ENCODE results near the gene TMEM134. TPM values are rescaled to one million over a fixed set of nuclear protein-coding genes. Genes with fewer than 3 reads are reported as not detected.

Gene TMEM134
- polyA plus RNA-seq, 4 donors: 70.3 to 119 (median 71.2) TPM

DNA sequence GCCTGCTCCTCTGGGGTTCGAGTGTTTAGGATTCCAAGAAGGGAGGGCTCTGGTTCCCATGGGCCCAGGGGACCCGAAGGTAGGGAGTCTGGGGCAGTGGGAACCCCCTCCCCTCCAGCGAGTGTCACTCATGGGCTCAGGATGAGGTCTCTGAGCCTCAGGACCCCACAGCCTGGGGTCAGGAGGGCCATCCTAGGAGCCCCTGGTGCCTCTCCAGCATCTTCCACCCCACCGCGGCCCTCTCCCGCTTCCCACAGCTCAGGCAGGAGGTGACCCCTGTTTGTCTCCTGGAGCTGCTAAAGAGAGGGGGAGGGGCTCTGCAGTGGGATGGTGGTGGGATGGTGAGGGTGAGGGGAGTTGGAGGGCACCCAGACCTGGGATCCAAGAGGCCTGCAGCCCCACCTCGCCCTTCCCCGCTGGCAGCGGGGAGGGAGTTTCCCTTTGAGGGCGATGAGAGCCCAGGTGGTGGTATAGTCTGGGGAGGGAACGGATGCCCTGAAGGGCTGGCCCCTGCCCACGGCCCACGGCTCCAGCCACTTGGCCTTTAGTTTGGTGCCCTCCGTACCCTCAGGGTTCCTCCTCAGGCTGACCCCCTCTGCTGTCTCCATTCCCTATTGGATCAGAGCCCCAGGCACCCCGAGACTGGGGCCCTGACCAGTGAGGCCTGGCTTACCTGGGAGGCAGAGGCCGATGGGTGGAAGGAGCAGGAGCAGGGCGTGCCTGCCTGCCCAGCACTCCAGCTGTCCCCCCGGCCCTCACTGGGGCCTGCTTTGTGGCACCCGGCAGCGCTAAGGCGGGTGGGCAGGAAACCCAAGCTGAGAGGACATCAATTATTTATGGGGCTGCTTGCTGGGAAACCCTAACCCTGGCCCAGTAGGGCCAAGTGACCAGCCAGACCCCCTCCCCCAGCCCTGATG lies 15.0 kb downstream of the TMEM134 start:
- H3K27ac ChIP-seq (ENCODE audit: low read depth in 1 of 3, low read length in 2 of 3): no peak overlapping the region
- peaks cover 0 to 2% (median 0%) of the 10 kb centered on the region in 3 donors for H3K36me3 ChIP-seq (ENCODE audit: control insufficient read depth in 3 of 3, insufficient read depth in 2 of 3, low read depth in 1 of 3, low read length in 3 of 3)
- H3K9me3 ChIP-seq (ENCODE audit: control insufficient read depth in 2 of 2, insufficient read depth in 1 of 2, low read depth in 1 of 2, low read length in 1 of 2): no peaks in the 10 kb centered on the region
- FAIRE-seq: no peak
- H3K27me3 ChIP-seq (ENCODE audit: control insufficient read depth in 3 of 3, insufficient read depth in 3 of 3, low read length in 3 of 3): peaks cover 0 to 3% (median 0%) of the 10 kb centered on the region in 3 donors
- WGBS, 3 donors: 92% methylated on average over 21 of the region's 21 CpGs
- no peak overlapping the region for H3K4me3 ChIP-seq (ENCODE audit: low read depth in 1 of 3, low read length in 3 of 3)
- no peak for DNase-seq
- no peaks in the 10 kb centered on the region for H3K4me1 ChIP-seq (ENCODE audit: control insufficient read depth in 3 of 3, insufficient read depth in 2 of 3, low read depth in 1 of 3, low read length in 2 of 3)

DNA sequence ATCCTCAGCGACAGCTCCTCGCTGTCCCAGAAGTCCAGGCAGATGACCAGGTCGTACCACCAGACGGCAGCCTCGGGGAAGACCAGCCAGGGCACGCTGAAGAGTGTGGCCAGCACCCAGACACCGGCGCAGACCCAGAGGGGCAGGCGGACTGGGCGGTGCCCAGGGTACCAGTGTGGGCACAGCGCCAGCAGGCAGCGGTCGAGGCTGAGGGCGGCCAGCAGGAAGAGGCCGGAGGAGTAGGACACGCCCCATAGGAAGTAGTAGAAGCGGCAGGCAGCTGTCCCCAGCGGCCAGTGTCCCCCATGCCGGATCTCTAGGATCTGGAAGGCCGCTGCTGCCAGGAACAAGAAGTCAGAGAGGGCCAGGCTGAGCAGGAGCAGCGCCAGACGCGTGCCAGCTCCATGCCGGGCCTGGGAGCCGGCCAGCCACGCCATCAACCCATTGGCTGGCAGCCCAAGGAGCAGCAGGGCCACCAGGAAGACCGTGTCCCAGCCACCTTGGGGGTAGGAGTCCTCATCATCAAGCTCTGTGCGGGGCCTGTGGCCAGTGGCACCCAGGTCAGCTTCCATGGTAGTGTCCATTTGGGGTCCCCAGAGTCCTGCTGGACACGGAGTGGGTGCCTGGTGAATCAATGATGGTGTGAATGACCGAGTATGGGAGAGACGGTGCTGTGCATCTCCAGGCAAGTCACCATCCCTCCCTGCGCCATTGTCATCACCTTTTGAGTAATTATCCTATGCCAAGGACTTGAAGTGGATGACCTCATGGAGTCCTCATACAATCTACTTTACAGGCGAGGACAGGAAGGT lies 16.7 kb downstream of the TMEM134 start, which contains the start of gene GPR152:
Gene GPR152, minus strand, starts transcription at position 589 of the 812 bp plus-strand sequence. Its CDS starts 5 bp downstream, at position 584.
- Histone ChIP-seq H3K36me3 (ENCODE audit: control insufficient read depth in 3 of 3, insufficient read depth in 2 of 3, low read depth in 1 of 3, low read length in 3 of 3) (no peaks in the 10 kb centered on the region), H3K27me3 (ENCODE audit: control insufficient read depth in 3 of 3, insufficient read depth in 3 of 3, low read length in 3 of 3) (peaks cover 0 to 3% (median 0%) of the 10 kb centered on the region in 3 donors), H3K4me1 (ENCODE audit: control insufficient read depth in 3 of 3, insufficient read depth in 2 of 3, low read depth in 1 of 3, low read length in 2 of 3) (no peaks in the 10 kb centered on the region), H3K9me3 (ENCODE audit: control insufficient read depth in 2 of 2, insufficient read depth in 1 of 2, low read depth in 1 of 2, low read length in 1 of 2) (no peaks in the 10 kb centered on the region), H3K27ac (ENCODE audit: low read depth in 1 of 3, low read length in 2 of 3) (no peak within 1 kb of the TSS), H3K4me3 (ENCODE audit: low read depth in 1 of 3, low read length in 3 of 3) (no peak within 1 kb of the TSS)
- FAIRE-seq (no peak), DNase-seq (no peak)
- 82 to 84% (median 83%) methylated on average over 33 of the region's 33 CpGs for WGBS, 3 donors

DNA sequence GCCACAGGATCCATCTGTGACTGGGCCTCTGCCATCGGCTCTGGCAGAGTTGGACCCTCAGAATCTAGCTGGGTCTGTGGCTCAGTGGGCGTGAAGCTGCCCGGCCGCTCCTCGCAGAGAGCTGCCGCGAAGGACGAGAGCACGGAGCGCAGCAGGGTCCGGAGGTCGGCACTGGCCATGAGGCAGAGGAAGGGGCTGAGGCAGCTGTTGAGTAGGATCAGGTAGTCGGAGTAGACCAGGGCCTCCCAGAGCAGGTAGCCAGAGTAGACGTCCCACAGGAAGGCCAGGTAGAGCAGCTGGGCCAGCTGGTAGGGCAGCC lies 17.4 kb downstream of the TMEM134 start:
- FAIRE-seq (no peak), DNase-seq (no peak)
- H3K4me3 ChIP-seq (ENCODE audit: low read depth in 1 of 3, low read length in 3 of 3): no peak overlapping the region
- H3K27me3 ChIP-seq (ENCODE audit: control insufficient read depth in 3 of 3, insufficient read depth in 3 of 3, low read length in 3 of 3): peaks cover 0 to 3% (median 0%) of the 10 kb centered on the region in 3 donors
- no peaks in the 10 kb centered on the region for H3K36me3 ChIP-seq (ENCODE audit: control insufficient read depth in 3 of 3, insufficient read depth in 2 of 3, low read depth in 1 of 3, low read length in 3 of 3)
- H3K9me3 ChIP-seq (ENCODE audit: control insufficient read depth in 2 of 2, insufficient read depth in 1 of 2, low read depth in 1 of 2, low read length in 1 of 2): no peaks in the 10 kb centered on the region
- no peaks in the 10 kb centered on the region for H3K4me1 ChIP-seq (ENCODE audit: control insufficient read depth in 3 of 3, insufficient read depth in 2 of 3, low read depth in 1 of 3, low read length in 2 of 3)
- no peak overlapping the region for H3K27ac ChIP-seq (ENCODE audit: low read depth in 1 of 3, low read length in 2 of 3)
- 90 to 94% (median 92%) methylated on average over 14 of the region's 14 CpGs for WGBS, 3 donors

DNA sequence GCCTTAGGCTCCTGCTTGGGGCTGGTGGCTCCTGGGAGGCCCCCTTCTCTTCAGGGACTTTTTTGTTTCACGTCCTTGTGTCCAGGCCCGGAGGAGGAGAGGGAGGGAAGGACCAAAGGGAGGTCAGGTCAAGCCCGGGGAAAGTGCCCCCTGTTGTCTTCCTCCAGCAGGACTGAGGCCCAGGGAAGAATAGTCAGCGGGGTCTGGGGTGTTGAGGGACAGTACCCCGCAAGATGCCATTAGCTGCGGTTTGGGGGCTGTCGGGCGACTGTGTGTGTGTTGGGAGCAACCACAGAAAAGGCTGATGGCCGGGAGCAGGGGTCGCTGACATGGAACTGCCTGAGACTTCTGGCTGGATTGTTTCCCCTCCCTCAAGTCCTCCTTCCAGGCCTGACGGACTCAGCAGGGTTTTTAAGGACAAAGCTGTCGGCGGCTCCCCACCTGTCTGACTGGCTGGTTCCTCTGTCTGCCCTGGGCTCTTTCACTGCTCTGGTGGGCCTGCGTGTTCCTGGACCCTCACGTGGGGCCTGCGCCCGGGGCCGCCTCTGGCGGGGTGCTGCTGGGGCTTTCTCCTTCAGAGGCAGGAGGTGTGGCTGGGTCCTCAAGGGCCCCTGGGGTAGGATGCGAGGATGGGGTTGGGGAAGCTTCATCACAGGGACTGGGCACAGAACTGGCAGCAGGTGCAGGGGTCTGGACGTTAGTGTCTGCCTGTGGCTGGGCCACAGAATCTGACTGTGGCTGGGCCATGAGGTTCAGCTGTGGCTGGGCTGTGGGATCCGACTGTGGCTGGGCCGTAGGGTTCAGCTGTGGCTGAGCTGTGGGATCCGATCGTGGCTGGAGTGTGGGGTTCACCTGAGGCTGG lies 18.0 kb downstream of the TMEM134 start:
- no peak for FAIRE-seq

DNA sequence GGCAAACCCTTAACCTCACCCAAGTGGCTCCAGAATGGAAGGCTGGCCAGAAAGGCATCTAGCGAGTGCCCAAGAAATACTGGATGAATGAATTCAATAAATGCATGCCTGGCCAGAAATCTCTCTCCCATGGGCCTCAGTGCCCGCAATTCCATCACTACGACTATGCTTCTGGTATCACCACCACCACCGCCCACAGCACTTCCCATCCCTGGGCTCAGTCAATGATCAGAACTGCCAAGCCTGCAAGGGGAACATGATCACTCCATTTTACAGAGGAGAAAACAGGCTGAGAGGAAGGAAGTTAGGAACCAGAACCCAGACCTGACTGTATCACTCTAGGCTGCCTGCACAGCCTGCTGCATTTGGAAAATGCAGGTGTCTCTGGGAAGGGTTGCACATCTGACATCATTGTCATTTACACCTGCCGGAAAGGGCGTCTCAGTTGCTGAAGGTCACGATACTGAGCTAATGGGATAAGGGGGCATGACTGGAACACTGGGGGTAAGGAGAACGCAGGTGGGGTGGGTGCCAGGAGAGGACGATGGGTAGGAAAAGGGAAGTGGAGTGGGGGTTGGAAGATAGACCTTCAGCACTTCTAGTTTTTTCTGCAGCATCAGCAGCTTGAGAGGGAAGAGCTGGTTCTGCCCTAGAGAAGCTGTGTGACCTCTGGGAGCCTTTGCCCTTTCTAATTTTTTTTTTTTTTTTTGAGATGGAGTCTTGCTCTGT lies 19.8 kb downstream of the TMEM134 start:
- Histone ChIP-seq H3K4me1 (ENCODE audit: control insufficient read depth in 3 of 3, insufficient read depth in 2 of 3, low read depth in 1 of 3, low read length in 2 of 3) (peaks cover 0 to 4% (median 2%) of the 10 kb centered on the region in 3 donors), H3K27ac (ENCODE audit: low read depth in 1 of 3, low read length in 2 of 3) (peak overlapping the region in 1 of 3 donors; percentile 1), H3K36me3 (ENCODE audit: control insufficient read depth in 3 of 3, insufficient read depth in 2 of 3, low read depth in 1 of 3, low read length in 3 of 3) (peaks cover 0 to 2% (median 0%) of the 10 kb centered on the region in 3 donors), H3K4me3 (ENCODE audit: low read depth in 1 of 3, low read length in 3 of 3) (no peak overlapping the region), H3K9me3 (ENCODE audit: control insufficient read depth in 2 of 2, insufficient read depth in 1 of 2, low read depth in 1 of 2, low read length in 1 of 2) (no peaks in the 10 kb centered on the region), H3K27me3 (ENCODE audit: control insufficient read depth in 3 of 3, insufficient read depth in 3 of 3, low read length in 3 of 3) (no peaks in the 10 kb centered on the region)
- no peak for DNase-seq
- FAIRE-seq: no peak
- WGBS, 3 donors: 45 to 58% (median 49%) methylated on average over 9 of the region's 9 CpGs

More for the DNA sequence above, 18.0 kb downstream of the TMEM134 start:
- H3K27ac ChIP-seq (ENCODE audit: low read depth in 1 of 3, low read length in 2 of 3): no peak overlapping the region
- no peaks in the 10 kb centered on the region for H3K36me3 ChIP-seq (ENCODE audit: control insufficient read depth in 3 of 3, insufficient read depth in 2 of 3, low read depth in 1 of 3, low read length in 3 of 3)
- no peaks in the 10 kb centered on the region for H3K9me3 ChIP-seq (ENCODE audit: control insufficient read depth in 2 of 2, insufficient read depth in 1 of 2, low read depth in 1 of 2, low read length in 1 of 2)
- no peaks in the 10 kb centered on the region for H3K27me3 ChIP-seq (ENCODE audit: control insufficient read depth in 3 of 3, insufficient read depth in 3 of 3, low read length in 3 of 3)
- DNase-seq: no peak
- no peaks in the 10 kb centered on the region for H3K4me1 ChIP-seq (ENCODE audit: control insufficient read depth in 3 of 3, insufficient read depth in 2 of 3, low read depth in 1 of 3, low read length in 2 of 3)
- no peak overlapping the region for H3K4me3 ChIP-seq (ENCODE audit: low read depth in 1 of 3, low read length in 3 of 3)
- WGBS, 3 donors: 89 to 95% (median 90%) methylated on average over 25 of the region's 25 CpGs

DNA sequence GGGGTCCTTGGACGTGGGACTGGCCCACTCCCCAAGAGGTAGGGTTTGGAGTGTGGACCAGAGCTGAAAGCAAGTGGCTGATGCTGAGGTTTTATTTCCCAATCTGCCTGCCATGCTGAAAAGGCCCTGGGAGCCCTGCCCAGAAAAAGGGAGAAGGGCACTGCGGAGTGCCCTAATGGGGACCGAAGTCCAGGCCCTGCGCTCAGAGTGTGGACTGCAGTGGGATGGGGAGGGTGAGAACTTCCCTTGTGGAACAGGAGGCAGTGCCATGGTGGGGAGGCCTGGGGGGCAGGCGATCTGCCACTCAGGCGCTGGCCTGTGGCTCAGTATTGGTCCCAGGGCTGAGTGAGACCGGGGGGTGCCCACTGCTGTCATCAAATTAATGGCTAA lies 20.8 kb downstream of the TMEM134 start:
- Histone ChIP-seq H3K27ac (ENCODE audit: low read depth in 1 of 3, low read length in 2 of 3) (no peak overlapping the region), H3K36me3 (ENCODE audit: control insufficient read depth in 3 of 3, insufficient read depth in 2 of 3, low read depth in 1 of 3, low read length in 3 of 3) (peaks cover 0 to 2% (median 0%) of the 10 kb centered on the region in 3 donors), H3K9me3 (ENCODE audit: control insufficient read depth in 2 of 2, insufficient read depth in 1 of 2, low read depth in 1 of 2, low read length in 1 of 2) (no peaks in the 10 kb centered on the region), H3K4me3 (ENCODE audit: low read depth in 1 of 3, low read length in 3 of 3) (no peak overlapping the region), H3K27me3 (ENCODE audit: control insufficient read depth in 3 of 3, insufficient read depth in 3 of 3, low read length in 3 of 3) (no peaks in the 10 kb centered on the region), H3K4me1 (ENCODE audit: control insufficient read depth in 3 of 3, insufficient read depth in 2 of 3, low read depth in 1 of 3, low read length in 2 of 3) (peaks cover 0 to 5% (median 2%) of the 10 kb centered on the region in 3 donors)
- 36 to 83% (median 55%) methylated on average over 7 of the region's 7 CpGs for WGBS, 3 donors
- DNase-seq (peak in 1 of 2 donors; percentile 69), FAIRE-seq (no peak)

DNA sequence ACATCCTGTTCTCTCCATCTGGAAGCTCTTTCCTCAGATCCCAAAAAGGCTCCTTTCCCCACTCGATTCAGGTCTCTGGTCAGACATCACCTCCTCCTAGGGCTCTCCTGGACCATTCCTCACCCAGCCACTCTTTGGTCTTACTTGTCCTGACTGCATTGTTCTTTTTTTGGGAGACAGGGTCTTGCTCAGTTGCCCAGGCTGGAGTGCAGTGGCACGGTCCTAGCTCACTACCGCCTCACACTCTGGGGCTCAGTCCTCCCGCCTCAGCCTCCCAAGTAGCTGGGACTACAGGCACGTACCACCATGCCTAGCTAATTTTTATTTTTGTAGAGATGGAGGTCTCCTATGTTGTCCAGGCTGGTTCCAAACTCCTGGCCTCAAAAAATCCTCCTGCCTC lies 23.5 kb downstream of the TMEM134 start:
- 82 to 87% (median 83%) methylated on average over 4 to 5 of the region's 5 CpGs for WGBS, 3 donors
- peaks cover 0 to 14% (median 2%) of the 10 kb centered on the region in 3 donors for H3K4me1 ChIP-seq (ENCODE audit: control insufficient read depth in 3 of 3, insufficient read depth in 2 of 3, low read depth in 1 of 3, low read length in 2 of 3)
- H3K4me3 ChIP-seq (ENCODE audit: low read depth in 1 of 3, low read length in 3 of 3): no peak overlapping the region
- DNase-seq: no peak
- peak overlapping the region in 2 of 3 donors; percentile 14 to 41 for H3K27ac ChIP-seq (ENCODE audit: low read depth in 1 of 3, low read length in 2 of 3)
- no peak for FAIRE-seq
- H3K9me3 ChIP-seq (ENCODE audit: control insufficient read depth in 2 of 2, insufficient read depth in 1 of 2, low read depth in 1 of 2, low read length in 1 of 2): no peaks in the 10 kb centered on the region
- peaks cover 0 to 23% (median 0%) of the 10 kb centered on the region in 3 donors for H3K36me3 ChIP-seq (ENCODE audit: control insufficient read depth in 3 of 3, insufficient read depth in 2 of 3, low read depth in 1 of 3, low read length in 3 of 3)
- no peaks in the 10 kb centered on the region for H3K27me3 ChIP-seq (ENCODE audit: control insufficient read depth in 3 of 3, insufficient read depth in 3 of 3, low read length in 3 of 3)
